22Rv1 (cell line): ENCODE data around the gene GDNF.

Experiments
- CTCF ChIP-seq: fragments of 450-650 bp; IDR thresholded peaks from 2 replicates; pipeline ENCODE4 v1.5.1; 2017; ENCODE audit warnings: mild to moderate bottlenecking
- ZFX ChIP-seq: fragments of 450-650 bp; IDR thresholded peaks from 2 replicates; pipeline ENCODE4 v1.6.1; 2017; ENCODE audit warnings: antibody characterized with exemption, borderline replicate concordance

GRCh38 chr5:37771203-37771611 lies 68.6 kb downstream of the GDNF start:
- TF ChIP-seq CTCF, result no peak
- no peak for TF ChIP-seq ZFX
